GM12801 (cell line): Measurements from ENCODE around the gene LDAF1.

Experiments used
- TF ChIP-seq, protein P1 (sequence below): IDR thresholded peaks from one replicate; pipeline ENCODE4 v1.5.1; 2011; ENCODE audit warnings: control low read depth; ENCODE audit not compliant: insufficient read length; ENCODE audit errors: extremely low read depth

Gene LDAF1

GRCh38 chr16:21158208-21159110 is at the start of gene LDAF1:
LDAF1 (plus strand) TSS chr16:21158674; CDS start chr16:21161183, 2,509 bp downstream.
- TF ChIP-seq, protein P1, sequence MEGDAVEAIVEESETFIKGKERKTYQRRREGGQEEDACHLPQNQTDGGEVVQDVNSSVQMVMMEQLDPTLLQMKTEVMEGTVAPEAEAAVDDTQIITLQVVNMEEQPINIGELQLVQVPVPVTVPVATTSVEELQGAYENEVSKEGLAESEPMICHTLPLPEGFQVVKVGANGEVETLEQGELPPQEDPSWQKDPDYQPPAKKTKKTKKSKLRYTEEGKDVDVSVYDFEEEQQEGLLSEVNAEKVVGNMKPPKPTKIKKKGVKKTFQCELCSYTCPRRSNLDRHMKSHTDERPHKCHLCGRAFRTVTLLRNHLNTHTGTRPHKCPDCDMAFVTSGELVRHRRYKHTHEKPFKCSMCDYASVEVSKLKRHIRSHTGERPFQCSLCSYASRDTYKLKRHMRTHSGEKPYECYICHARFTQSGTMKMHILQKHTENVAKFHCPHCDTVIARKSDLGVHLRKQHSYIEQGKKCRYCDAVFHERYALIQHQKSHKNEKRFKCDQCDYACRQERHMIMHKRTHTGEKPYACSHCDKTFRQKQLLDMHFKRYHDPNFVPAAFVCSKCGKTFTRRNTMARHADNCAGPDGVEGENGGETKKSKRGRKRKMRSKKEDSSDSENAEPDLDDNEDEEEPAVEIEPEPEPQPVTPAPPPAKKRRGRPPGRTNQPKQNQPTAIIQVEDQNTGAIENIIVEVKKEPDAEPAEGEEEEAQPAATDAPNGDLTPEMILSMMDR = no peak

GRCh38 chr16:21116148-21116693 is 42.3 kb upstream of the LDAF1 start:
- TF ChIP-seq, protein P1 = no peak

DNA sequence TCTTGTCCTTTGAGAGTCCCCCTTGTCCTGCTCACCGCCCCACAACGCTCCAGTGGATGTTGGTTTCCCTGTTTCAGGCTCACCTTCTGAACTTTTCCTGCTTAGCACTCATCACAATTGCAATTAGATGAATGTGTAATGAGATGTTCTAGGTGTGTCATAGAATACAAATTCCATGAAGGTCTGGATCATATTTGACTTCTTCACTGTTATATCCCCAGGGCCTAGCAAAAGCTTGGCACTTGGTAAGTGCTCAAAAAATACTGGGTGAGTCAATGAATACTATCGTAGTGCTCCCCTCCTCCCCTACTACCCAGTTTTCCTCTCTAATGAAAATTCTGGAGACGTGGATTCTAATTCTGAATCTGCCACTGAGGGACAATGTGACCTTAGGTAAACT is 40.9 kb upstream of the LDAF1 start:
- TF ChIP-seq, protein P1 = no peak

GRCh38 chr16:21120976-21121520 is 37.4 kb upstream of the LDAF1 start:
- TF ChIP-seq, protein P1 = no peak

DNA sequence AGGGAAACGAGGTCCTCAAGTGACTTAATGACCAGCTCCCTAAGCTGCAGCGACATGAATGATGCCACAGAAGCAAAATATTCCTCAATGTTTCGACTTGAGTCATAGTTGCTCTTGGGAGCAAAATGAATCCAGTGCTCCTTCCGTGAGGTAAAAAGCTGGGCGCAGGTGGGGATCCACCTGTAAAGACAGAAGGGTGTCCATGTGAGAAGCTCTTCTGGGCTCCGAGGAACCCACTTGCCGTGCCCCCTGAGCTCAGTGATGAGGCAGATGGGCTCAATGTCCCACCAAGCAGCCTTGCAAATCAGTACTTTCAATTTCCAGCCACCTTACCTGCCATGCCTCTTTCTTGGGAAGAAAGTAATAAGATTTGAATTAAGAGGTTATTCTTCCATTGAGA is 33.3 kb upstream of the LDAF1 start:
- TF ChIP-seq, protein P1 = no peak

GRCh38 chr16:21126518-21126917 is 32.0 kb upstream of the LDAF1 start:
- TF ChIP-seq, protein P1 = no peak

DNA sequence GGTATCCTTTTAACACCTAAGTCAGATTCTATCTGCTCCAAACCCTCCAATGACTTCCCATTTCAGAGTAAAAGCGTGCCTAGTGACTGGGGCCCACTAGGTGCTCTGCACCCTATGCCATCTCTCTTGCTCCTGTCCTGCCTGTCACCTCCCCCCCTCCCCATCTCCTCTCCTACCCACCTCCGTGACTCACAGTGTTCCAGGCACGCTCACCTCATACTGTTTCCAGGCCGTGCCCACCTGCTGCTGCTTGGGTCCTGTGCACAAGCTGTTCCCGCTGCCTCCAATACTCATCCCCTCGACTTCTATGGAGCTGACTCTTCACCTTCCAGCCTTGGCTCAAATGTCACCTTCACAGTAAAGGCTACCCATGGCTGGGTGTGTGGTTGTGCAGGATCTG is 29.5 kb upstream of the LDAF1 start:
- TF ChIP-seq, protein P1 = no peak
